Measurements from ENCODE around the gene GGACT. TPM values are rescaled to one million over a fixed set of nuclear protein-coding genes. Genes with fewer than 3 reads are reported as not detected.

GGACT gene
- polyA plus RNA-seq, 1 experiment = 7.6 TPM

- H3K9me3 ChIP-seq (ENCODE audit: control insufficient read depth, insufficient read depth, low read length) = no peaks in the 10 kb centered on the region
- ChIA-PET CTCF (no interaction called here), POLR2A (no interaction called here)
- H3K27ac ChIP-seq (ENCODE audit: low read depth, low read length) = no peak overlapping the region
- DNase-seq (ENCODE audit: low read depth, low spot score) = no peak
- peak; percentile 28; the same call in 1 of the 2 replicates for TF ChIP-seq CTCF (IDR thresholded peaks at IDR 0.05; ENCODE audit: low read depth, low read length)
- H3K27me3 ChIP-seq (ENCODE audit: control insufficient read depth, insufficient read depth, low read length) = no peaks in the 10 kb centered on the region
- no peak overlapping the region for H3K4me3 ChIP-seq (ENCODE audit: low read depth, low read length)
These were observed 97.3 kb downstream of the GGACT start for GRCh38 chr13:100491164-100491842.

- Histone ChIP-seq H3K9me3 (ENCODE audit: control insufficient read depth, insufficient read depth, low read length) (no peaks in the 10 kb centered on the region), H3K27ac (ENCODE audit: low read depth, low read length) (no peak overlapping the region), H3K27me3 (ENCODE audit: control insufficient read depth, insufficient read depth, low read length) (no peaks in the 10 kb centered on the region), H3K4me3 (ENCODE audit: low read depth, low read length) (no peak overlapping the region)
- no peak for TF ChIP-seq CTCF (IDR thresholded peaks at IDR 0.05; ENCODE audit: low read depth, low read length)
- no peak for DNase-seq (ENCODE audit: low read depth, low spot score)
- ChIA-PET CTCF (no interaction called here), POLR2A (no interaction called here)
These were observed 97.9 kb downstream of the GGACT start for GRCh38 chr13:100490692-100491091.

- Histone ChIP-seq H3K9me3 (ENCODE audit: control insufficient read depth, insufficient read depth, low read length) (no peaks in the 10 kb centered on the region), H3K4me3 (ENCODE audit: low read depth, low read length) (no peak overlapping the region), H3K27me3 (ENCODE audit: control insufficient read depth, insufficient read depth, low read length) (no peaks in the 10 kb centered on the region), H3K27ac (ENCODE audit: low read depth, low read length) (no peak overlapping the region)
- DNase-seq (ENCODE audit: low read depth, low spot score) = no peak
- no peak for TF ChIP-seq CTCF (IDR thresholded peaks at IDR 0.05; ENCODE audit: low read depth, low read length)
- CTCF ChIA-PET = no interaction called here
- POLR2A ChIA-PET = no interaction called here
These were observed 103.3 kb downstream of the GGACT start for GRCh38 chr13:100485265-100485664.

DNA sequence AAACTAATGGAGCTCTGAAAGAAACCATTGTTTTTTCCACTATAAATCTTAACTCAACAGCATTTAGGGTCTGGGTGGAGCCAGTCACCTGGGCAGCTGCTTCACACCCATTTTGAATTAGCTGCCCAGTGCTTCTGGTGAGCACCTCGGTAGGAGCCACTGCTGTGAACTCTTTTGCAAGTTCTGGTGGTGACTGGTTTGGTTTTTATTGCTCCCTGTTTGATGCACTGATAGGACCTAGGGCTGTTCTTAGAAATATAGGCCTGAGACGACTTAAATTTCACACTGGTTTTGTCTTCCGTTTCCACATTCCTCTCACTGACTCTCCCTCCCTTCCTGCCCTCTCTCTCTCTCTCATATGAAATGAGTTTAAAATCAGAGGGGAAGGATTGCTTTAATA lies 103.9 kb downstream of the GGACT start:
- Histone ChIP-seq H3K27ac (ENCODE audit: low read depth, low read length) (no peak overlapping the region), H3K27me3 (ENCODE audit: control insufficient read depth, insufficient read depth, low read length) (no peaks in the 10 kb centered on the region), H3K9me3 (ENCODE audit: control insufficient read depth, insufficient read depth, low read length) (no peaks in the 10 kb centered on the region), H3K4me3 (ENCODE audit: low read depth, low read length) (no peak overlapping the region)
- CTCF ChIA-PET = no interaction called here
- no peak for DNase-seq (ENCODE audit: low read depth, low spot score)
- POLR2A ChIA-PET = no interaction called here
- TF ChIP-seq CTCF (IDR thresholded peaks at IDR 0.05; ENCODE audit: low read depth, low read length) = no peak

GRCh38 chr13:100483841-100484381 lies 104.7 kb downstream of the GGACT start:
- CTCF ChIA-PET = no interaction called here
- POLR2A ChIA-PET = no interaction called here
- no peak for TF ChIP-seq CTCF (IDR thresholded peaks at IDR 0.05; ENCODE audit: low read depth, low read length)
- Histone ChIP-seq H3K27me3 (ENCODE audit: control insufficient read depth, insufficient read depth, low read length) (no peaks in the 10 kb centered on the region), H3K27ac (ENCODE audit: low read depth, low read length) (no peak overlapping the region), H3K4me3 (ENCODE audit: low read depth, low read length) (no peak overlapping the region), H3K9me3 (ENCODE audit: control insufficient read depth, insufficient read depth, low read length) (no peaks in the 10 kb centered on the region)
- DNase-seq (ENCODE audit: low read depth, low spot score) = no peak

All from AG04450 (cell line).